ENCODE measurements around the gene KCNG2.

The KCNG2 gene

GRCh38 chr18:79802298-79802697 is 4.6 kb downstream of the KCNG2 start:
- TF ChIP-seq, protein P1, sequence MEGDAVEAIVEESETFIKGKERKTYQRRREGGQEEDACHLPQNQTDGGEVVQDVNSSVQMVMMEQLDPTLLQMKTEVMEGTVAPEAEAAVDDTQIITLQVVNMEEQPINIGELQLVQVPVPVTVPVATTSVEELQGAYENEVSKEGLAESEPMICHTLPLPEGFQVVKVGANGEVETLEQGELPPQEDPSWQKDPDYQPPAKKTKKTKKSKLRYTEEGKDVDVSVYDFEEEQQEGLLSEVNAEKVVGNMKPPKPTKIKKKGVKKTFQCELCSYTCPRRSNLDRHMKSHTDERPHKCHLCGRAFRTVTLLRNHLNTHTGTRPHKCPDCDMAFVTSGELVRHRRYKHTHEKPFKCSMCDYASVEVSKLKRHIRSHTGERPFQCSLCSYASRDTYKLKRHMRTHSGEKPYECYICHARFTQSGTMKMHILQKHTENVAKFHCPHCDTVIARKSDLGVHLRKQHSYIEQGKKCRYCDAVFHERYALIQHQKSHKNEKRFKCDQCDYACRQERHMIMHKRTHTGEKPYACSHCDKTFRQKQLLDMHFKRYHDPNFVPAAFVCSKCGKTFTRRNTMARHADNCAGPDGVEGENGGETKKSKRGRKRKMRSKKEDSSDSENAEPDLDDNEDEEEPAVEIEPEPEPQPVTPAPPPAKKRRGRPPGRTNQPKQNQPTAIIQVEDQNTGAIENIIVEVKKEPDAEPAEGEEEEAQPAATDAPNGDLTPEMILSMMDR (IDR thresholded peaks at IDR 0.05; ENCODE audit: insufficient read depth, low read length, missing control alignments), result no peak
- POLR2A ChIA-PET, result no interaction called here
- H3K4me3 ChIP-seq (ENCODE audit: low read depth, low read length), result no peak overlapping the region
- CTCF ChIA-PET, result no interaction called here
- no peak for DNase-seq (ENCODE audit: low read depth, low spot score)

GRCh38 chr18:79803611-79804051 is 5.9 kb downstream of the KCNG2 start:
- DNase-seq (ENCODE audit: low read depth, low spot score), result no peak
- H3K4me3 ChIP-seq (ENCODE audit: low read depth, low read length), result no peak overlapping the region
- ChIA-PET CTCF (no interaction called here), POLR2A (no interaction called here)
- TF ChIP-seq, protein P1 (IDR thresholded peaks at IDR 0.05; ENCODE audit: insufficient read depth, low read length, missing control alignments), result no peak

DNA sequence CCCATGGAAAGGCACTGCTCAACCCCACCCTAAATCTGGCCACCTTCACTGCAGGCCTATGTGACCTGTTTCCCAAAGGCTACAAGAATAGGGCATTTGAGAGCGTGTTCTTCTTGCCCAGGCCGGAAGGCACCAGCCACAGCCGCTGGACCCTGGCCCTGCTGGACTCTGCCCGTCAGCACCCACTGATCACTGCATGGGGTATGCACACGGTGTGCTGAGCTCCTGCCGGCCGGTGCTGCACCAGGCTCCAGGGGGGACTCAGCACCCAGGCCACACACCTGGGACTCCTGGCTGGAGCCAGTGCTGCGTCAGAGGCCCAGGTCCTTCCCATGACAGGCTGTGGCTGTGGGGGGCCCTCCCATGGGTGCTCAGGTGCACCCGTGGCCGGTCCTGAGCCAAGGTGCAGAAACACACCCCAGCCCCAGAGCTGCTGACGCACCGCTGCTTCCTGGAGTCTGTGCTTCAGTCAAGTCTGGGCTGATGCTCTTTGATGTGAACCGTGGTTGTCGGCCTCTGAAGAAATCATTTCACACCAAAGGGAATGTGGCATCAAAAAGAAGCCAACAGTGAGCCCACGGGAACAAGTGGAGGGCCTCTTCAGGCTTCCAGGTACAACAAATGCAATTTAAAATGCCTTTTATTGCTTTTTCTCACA is 6.5 kb downstream of the KCNG2 start:
- H3K4me3 ChIP-seq (ENCODE audit: low read depth, low read length), result no peak overlapping the region
- TF ChIP-seq, protein P1 (IDR thresholded peaks at IDR 0.05; ENCODE audit: insufficient read depth, low read length, missing control alignments), result no peak
- ChIA-PET POLR2A (no interaction called here), CTCF (no interaction called here)
- no peak for DNase-seq (ENCODE audit: low read depth, low spot score)

DNA sequence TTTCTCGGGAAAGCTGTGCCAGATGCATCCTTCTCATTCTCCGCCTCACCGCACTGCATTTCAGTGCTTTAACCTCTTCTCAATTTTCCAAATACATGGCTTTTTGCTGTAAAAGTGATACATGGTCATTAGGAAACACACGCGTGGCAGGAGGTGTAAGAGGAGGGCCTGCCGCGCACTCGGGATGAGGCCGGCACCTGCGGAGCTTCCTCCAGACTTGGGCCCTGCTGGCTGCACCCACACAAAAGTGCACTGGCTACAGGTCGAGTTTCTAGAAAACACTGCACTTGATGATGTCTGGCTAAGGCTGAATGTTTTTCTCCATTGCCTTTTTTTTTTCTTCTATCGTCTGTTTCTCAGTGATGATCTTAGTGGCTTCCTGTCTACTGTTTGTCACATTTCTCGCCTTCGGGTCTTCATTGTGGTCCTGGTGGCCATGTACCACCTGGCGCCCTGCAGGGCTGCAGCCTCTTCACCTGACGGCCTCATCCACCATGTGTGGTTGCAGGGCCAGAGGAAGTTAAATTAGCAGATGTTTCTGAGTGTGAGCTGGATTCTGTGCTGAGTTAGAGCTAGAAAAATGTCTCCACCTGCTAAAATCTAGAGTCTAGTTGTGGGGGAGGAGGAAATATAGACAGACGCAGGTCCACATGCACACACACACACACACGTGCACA is 7.6 kb downstream of the KCNG2 start:
- DNase-seq (ENCODE audit: low read depth, low spot score), result no peak
- H3K4me3 ChIP-seq (ENCODE audit: low read depth, low read length), result no peak overlapping the region
- TF ChIP-seq, protein P1 (IDR thresholded peaks at IDR 0.05; ENCODE audit: insufficient read depth, low read length, missing control alignments), result no peak
- ChIA-PET CTCF (no interaction called here), POLR2A (no interaction called here)

DNA sequence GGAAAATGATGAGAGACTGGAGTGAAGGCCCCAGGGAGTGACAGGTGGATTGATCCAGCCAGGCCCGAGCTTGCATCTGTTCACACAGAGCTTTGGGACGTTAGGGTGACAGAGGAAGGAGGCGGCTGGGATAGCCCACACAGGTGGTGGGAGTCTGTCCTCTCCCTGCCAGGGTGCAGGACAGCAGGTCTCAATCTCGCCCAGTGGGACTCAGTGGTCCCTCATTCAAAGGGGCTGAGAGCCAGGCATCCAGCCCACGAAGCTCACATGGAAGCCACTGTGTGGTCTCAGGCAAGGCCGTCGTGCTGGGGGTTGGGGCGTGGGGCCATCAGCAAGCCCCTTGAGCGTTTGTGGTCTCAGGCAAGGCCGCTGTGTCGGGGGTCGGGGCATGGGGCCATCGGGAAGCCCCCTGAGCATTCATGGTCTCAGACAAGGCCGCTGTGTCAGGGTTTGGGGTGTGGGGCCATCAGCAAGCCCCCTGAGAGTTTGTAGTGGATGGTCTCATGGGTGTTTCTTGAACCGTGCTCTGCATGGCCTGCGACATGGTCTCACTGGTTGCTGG is 8.3 kb downstream of the KCNG2 start:
- TF ChIP-seq, protein P1 (IDR thresholded peaks at IDR 0.05; ENCODE audit: insufficient read depth, low read length, missing control alignments), result no peak
- POLR2A ChIA-PET, result no interaction called here
- CTCF ChIA-PET, result no interaction called here
- DNase-seq (ENCODE audit: low read depth, low spot score), result no peak
- no peak overlapping the region for H3K4me3 ChIP-seq (ENCODE audit: low read depth, low read length)

- no peak overlapping the region for H3K4me3 ChIP-seq (ENCODE audit: low read depth, low read length)
- ChIA-PET CTCF (no interaction called here), POLR2A (no interaction called here)
- no peak for DNase-seq (ENCODE audit: low read depth, low spot score)
- TF ChIP-seq, protein P1 (IDR thresholded peaks at IDR 0.05; ENCODE audit: insufficient read depth, low read length, missing control alignments), result no peak
Measured at GRCh38 chr18:79806976-79807841, 9.5 kb downstream of the KCNG2 start.
